SU-DHL-6 (cell line): Measurements from ENCODE around the gene MYH6.
"Not testable (repeated sequence)": the region's sequence is repeated elsewhere in the genome, so short reads cannot be mapped to it uniquely, and the experiment has no call there.

Experiments
- H2AFZ ChIP-seq: fragments of 200-600 bp; sonication (generic); 2 replicates; pipeline ENCODE4 v1.6.1; 2014; ENCODE audit warnings: low read depth, mild to moderate bottlenecking, moderate library complexity, mixed read lengths, antibody characterized with exemption, low read length; ENCODE audit not compliant: severe bottlenecking
- H3F3A ChIP-seq: fragments of 200-600 bp; shearing (Covaris generic); 2 replicates; pipeline ENCODE4 v1.6.0; 2016; ENCODE audit warnings: antibody characterized with exemption, mild to moderate bottlenecking; ENCODE audit not compliant: insufficient read depth
- H3K27ac ChIP-seq: fragments of 200-600 bp; sonication (generic); 2 replicates; pipeline ENCODE4 v1.5.1; 2016; ENCODE audit warnings: low read depth, mild to moderate bottlenecking, low read length, moderate library complexity, mixed read lengths
- H3K27me3 ChIP-seq: fragments of 200-600 bp; sonication (generic), shearing (Covaris generic); 2 replicates; pipeline ENCODE4 v1.6.0; 2014; ENCODE audit warnings: mild to moderate bottlenecking, low read length
- H3K36me3 ChIP-seq: fragments of 200-600 bp; sonication (generic); 2 replicates; pipeline ENCODE4 v1.6.1; 2014; ENCODE audit warnings: mild to moderate bottlenecking, low read length, mixed read lengths
- H3K4me2 ChIP-seq: fragments of 300-600, 200-600 bp; shearing (Covaris generic), sonication (generic); 2 replicates; pipeline ENCODE4 v1.6.0; 2014; ENCODE audit warnings: low read length, low read depth, mild to moderate bottlenecking; ENCODE audit not compliant: poor library complexity, severe bottlenecking
- H3K4me3 ChIP-seq: fragments of 200-600 bp; sonication (generic); 2 replicates; pipeline ENCODE4 v1.5.1; 2014; ENCODE audit warnings: antibody characterized with exemption, low read length, mild to moderate bottlenecking, mixed read lengths; ENCODE audit not compliant: insufficient read depth, poor library complexity, severe bottlenecking
- H3K79me2 ChIP-seq: fragments of 200-600 bp; sonication (generic); 2 replicates; pipeline ENCODE4 v1.6.1; 2014; ENCODE audit warnings: mild to moderate bottlenecking, low read length, moderate library complexity; ENCODE audit not compliant: insufficient read depth
- H3K9ac ChIP-seq: fragments of 200-600 bp; sonication (generic); 2 replicates; pipeline ENCODE4 v1.7.0; 2014; ENCODE audit warnings: mild to moderate bottlenecking, low read length
- H3K9me2 ChIP-seq: fragments of 200-600 bp; sonication (generic); replicated peaks from 2 replicates; pipeline ENCODE4 v1.6.1; 2014; ENCODE audit warnings: low read length; ENCODE audit not compliant: insufficient read depth
- H3K9me3 ChIP-seq: fragments of 200-600 bp; sonication (generic); 2 replicates; pipeline ENCODE4 v1.6.1; 2014; ENCODE audit warnings: low read length, mixed read lengths; ENCODE audit not compliant: insufficient read depth
- H4K20me1 ChIP-seq: fragments of 200-600 bp; sonication (generic); 2 replicates; pipeline ENCODE4 v1.6.1; 2014; ENCODE audit warnings: low read depth, mild to moderate bottlenecking, antibody characterized with exemption, low read length, moderate library complexity, mixed read lengths
- CTCF ChIP-seq: fragments of 200-600 bp; sonication (generic); IDR thresholded peaks from one replicate; pipeline ENCODE4 v1.5.1; 2017; ENCODE audit warnings: antibody characterized with exemption, mild to moderate bottlenecking, low read length, moderate library complexity; ENCODE audit not compliant: insufficient read depth, poor library complexity, severe bottlenecking
- EZH2phosphoT487 ChIP-seq: fragments of 200-600 bp; sonication (generic), shearing (Covaris generic); conservative IDR thresholded peaks from 2 replicates; pipeline ENCODE4 v1.6.1; 2018; ENCODE audit warnings: mild to moderate bottlenecking, antibody characterized with exemption, low read length, moderate library complexity, mixed read lengths

Gene MYH6

GRCh38 chr14:23418021-23418420, 9.9 kb upstream of the MYH6 start:
- Histone ChIP-seq H3K27me3 (no peaks in the 10 kb centered on the region), H3F3A (no peaks in the 10 kb centered on the region), H3K4me2 (no peak overlapping the region), H3K4me3 (no peak overlapping the region), H3K9ac (no peak overlapping the region), H3K9me3 (no peaks in the 10 kb centered on the region), H3K27ac (no peak overlapping the region), H3K79me2 (no peaks in the 10 kb centered on the region), H3K36me3 (no peaks in the 10 kb centered on the region), H2AFZ (no peak overlapping the region), H4K20me1 (no peaks in the 10 kb centered on the region), H3K9me2 (no peaks in the 10 kb centered on the region)
- TF ChIP-seq CTCF (no peak), EZH2phosphoT487 (no peak)

- H3K9me2 ChIP-seq, H3K27me3 ChIP-seq, H3K79me2 ChIP-seq, H3K36me3 ChIP-seq, H3F3A ChIP-seq, H3K9ac ChIP-seq, H3K4me2 ChIP-seq, H3K9me3 ChIP-seq, H2AFZ ChIP-seq, H3K27ac ChIP-seq, H3K4me3 ChIP-seq, H4K20me1 ChIP-seq: not testable (repeated sequence)
Observed at GRCh38 chr14:23417269-23417668, 9.2 kb upstream of the MYH6 start.

GRCh38 chr14:23416801-23417200, 8.7 kb upstream of the MYH6 start:
- H3F3A ChIP-seq, result no peaks in the 10 kb centered on the region
- no peaks in the 10 kb centered on the region for H3K9me2 ChIP-seq
- H3K27ac ChIP-seq, result no peak overlapping the region
- H3K9me3 ChIP-seq, result no peaks in the 10 kb centered on the region
- H3K36me3 ChIP-seq, result no peaks in the 10 kb centered on the region
- H3K4me2 ChIP-seq, result no peak overlapping the region
- H3K9ac ChIP-seq, result no peak overlapping the region
- no peaks in the 10 kb centered on the region for H4K20me1 ChIP-seq
- no peak overlapping the region for H3K4me3 ChIP-seq
- no peaks in the 10 kb centered on the region for H3K27me3 ChIP-seq
- no peak for TF ChIP-seq CTCF
- no peak for TF ChIP-seq EZH2phosphoT487
- no peak overlapping the region for H2AFZ ChIP-seq
- no peaks in the 10 kb centered on the region for H3K79me2 ChIP-seq

- Histone ChIP-seq H3K36me3 (no peaks in the 10 kb centered on the region), H3K27me3 (no peaks in the 10 kb centered on the region), H3K9me2 (no peaks in the 10 kb centered on the region), H3K4me3 (no peak overlapping the region), H3K27ac (no peak overlapping the region), H4K20me1 (no peaks in the 10 kb centered on the region), H3K9me3 (no peaks in the 10 kb centered on the region), H3K9ac (no peak overlapping the region), H3K79me2 (no peaks in the 10 kb centered on the region), H3F3A (no peaks in the 10 kb centered on the region), H3K4me2 (no peak overlapping the region), H2AFZ (no peak overlapping the region)
- TF ChIP-seq CTCF (no peak), EZH2phosphoT487 (no peak)
Observed at GRCh38 chr14:23415821-23416778, 8.0 kb upstream of the MYH6 start.
